PC-9 (cell line): ENCODE measurements around the gene OR14K1.

ENCODE experiments used
- EZH2 ChIP-seq: fragments of 200-600 bp; sonication (generic); IDR thresholded peaks from 2 replicates; pipeline ENCODE4 v1.8.0; 2017; ENCODE audit warnings: antibody characterized with exemption, low read depth
- TF ChIP-seq, protein P1 (sequence below): fragments of 200-600 bp; sonication (generic); conservative IDR thresholded peaks from 2 replicates; pipeline ENCODE4 v1.6.1; 2017; ENCODE audit warnings: mixed run types, antibody characterized with exemption, mild to moderate bottlenecking, moderate library complexity

DNA sequence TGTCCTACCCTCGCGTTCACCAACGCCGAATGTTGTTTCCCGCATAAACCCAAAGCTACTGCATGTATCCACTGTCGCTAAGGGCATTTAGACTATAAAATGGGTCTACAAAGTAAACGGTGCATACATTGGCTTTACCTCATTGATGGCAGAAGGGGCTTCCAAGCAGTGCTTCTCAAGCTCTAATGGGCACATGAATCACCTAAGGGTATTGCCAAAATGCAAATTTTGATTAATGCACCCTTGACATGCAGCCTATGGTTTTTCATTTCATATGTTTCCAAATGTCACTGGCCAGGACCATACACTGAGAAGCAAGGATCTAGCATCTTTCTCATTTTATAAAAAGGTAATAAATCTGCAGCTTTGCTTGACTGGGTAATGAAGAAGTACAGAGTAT, 24.7 kb upstream of the OR14K1 start:
- TF ChIP-seq EZH2: no peak
- TF ChIP-seq, protein P1, sequence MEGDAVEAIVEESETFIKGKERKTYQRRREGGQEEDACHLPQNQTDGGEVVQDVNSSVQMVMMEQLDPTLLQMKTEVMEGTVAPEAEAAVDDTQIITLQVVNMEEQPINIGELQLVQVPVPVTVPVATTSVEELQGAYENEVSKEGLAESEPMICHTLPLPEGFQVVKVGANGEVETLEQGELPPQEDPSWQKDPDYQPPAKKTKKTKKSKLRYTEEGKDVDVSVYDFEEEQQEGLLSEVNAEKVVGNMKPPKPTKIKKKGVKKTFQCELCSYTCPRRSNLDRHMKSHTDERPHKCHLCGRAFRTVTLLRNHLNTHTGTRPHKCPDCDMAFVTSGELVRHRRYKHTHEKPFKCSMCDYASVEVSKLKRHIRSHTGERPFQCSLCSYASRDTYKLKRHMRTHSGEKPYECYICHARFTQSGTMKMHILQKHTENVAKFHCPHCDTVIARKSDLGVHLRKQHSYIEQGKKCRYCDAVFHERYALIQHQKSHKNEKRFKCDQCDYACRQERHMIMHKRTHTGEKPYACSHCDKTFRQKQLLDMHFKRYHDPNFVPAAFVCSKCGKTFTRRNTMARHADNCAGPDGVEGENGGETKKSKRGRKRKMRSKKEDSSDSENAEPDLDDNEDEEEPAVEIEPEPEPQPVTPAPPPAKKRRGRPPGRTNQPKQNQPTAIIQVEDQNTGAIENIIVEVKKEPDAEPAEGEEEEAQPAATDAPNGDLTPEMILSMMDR: no peak
